ENCODE data around the gene NEDD8.

Gene NEDD8

DNA sequence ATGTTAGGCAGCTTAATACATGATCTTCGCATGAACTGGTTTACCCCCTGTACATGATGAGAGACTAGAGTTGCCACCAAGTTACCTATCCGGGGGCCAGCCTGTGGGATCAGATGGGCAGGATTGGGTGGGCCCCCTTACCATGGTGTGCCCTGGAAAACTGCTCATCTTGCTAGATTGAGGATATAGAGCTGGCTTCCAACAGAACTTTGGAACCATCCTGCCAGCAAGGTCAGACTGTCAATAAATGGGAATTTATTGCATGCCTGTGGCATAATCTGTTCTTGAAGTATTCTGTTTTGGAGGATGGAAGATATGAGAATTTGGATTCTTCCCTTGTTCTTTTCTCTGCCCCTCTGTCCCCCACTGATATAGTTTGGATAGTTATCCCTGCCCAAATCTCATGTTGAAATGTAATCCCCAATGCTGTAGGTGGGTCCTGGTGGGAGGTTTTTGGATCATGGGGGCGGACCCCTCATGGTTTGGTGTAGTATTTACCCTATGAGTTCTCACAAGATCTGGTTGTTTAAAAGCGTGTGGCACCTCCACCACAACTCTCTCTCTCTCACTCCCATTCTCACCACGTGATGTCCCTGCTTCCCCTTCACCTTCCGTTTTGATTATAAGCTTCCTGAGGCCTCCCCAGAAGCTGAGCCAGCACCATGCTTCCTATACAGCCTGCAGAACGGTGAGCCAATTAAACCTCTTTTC is 33.2 kb downstream of the NEDD8 start:
- Histone ChIP-seq H3K27ac (no peak overlapping the region), H3K27me3 (ENCODE audit: control insufficient read depth, insufficient read depth, low read length) (no peaks in the 10 kb centered on the region), H3K4me2 (ENCODE audit: low read length) (no peak overlapping the region), H3K79me2 (peaks cover 40% of the 10 kb centered on the region), H3K4me3 (ENCODE audit: low read depth, low read length) (no peak overlapping the region), H2AFZ (no peak overlapping the region), H3K9ac (no peak overlapping the region), H3K9me3 (ENCODE audit: control insufficient read depth, low read length) (no peaks in the 10 kb centered on the region), H3K4me1 (peaks cover 9% of the 10 kb centered on the region), H3K36me3 (ENCODE audit: control insufficient read depth, insufficient read depth, low read length) (no peaks in the 10 kb centered on the region)
- TF ChIP-seq, protein P1, sequence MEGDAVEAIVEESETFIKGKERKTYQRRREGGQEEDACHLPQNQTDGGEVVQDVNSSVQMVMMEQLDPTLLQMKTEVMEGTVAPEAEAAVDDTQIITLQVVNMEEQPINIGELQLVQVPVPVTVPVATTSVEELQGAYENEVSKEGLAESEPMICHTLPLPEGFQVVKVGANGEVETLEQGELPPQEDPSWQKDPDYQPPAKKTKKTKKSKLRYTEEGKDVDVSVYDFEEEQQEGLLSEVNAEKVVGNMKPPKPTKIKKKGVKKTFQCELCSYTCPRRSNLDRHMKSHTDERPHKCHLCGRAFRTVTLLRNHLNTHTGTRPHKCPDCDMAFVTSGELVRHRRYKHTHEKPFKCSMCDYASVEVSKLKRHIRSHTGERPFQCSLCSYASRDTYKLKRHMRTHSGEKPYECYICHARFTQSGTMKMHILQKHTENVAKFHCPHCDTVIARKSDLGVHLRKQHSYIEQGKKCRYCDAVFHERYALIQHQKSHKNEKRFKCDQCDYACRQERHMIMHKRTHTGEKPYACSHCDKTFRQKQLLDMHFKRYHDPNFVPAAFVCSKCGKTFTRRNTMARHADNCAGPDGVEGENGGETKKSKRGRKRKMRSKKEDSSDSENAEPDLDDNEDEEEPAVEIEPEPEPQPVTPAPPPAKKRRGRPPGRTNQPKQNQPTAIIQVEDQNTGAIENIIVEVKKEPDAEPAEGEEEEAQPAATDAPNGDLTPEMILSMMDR (IDR thresholded peaks at IDR 0.05), result no peak

DNA sequence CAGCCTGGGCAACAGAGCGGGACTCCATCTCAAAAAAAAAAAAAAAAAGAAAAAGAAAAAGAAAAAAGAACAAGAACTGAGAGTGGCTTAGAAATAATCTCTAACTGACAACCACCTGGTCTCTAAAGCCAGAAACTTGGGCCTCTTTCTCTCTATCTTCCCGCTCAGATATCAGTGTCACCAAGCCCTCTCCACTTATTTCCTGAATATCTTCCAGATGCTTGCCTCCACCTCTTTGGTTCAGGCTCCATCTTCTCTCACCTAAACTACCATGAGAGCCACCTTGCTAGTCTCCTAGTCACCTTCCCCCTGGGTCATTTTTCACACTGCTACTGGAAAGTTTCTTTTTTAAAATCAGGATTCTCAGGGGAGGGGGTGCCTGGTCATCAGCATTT is 35.1 kb downstream of the NEDD8 start:
- no peaks in the 10 kb centered on the region for H3K9me3 ChIP-seq (ENCODE audit: control insufficient read depth, low read length)
- TF ChIP-seq, protein P1 (IDR thresholded peaks at IDR 0.05), result no peak
- no peaks in the 10 kb centered on the region for H3K36me3 ChIP-seq (ENCODE audit: control insufficient read depth, insufficient read depth, low read length)
- H3K4me1 ChIP-seq, result peaks cover 9% of the 10 kb centered on the region
- H3K79me2 ChIP-seq, result peaks cover 27% of the 10 kb centered on the region
- no peak overlapping the region for H3K4me3 ChIP-seq (ENCODE audit: low read depth, low read length)
- H2AFZ ChIP-seq, result no peak overlapping the region
- no peak overlapping the region for H3K27ac ChIP-seq
- no peak overlapping the region for H3K9ac ChIP-seq
- H3K4me2 ChIP-seq (ENCODE audit: low read length), result peak overlapping the region; percentile 44
- no peaks in the 10 kb centered on the region for H3K27me3 ChIP-seq (ENCODE audit: control insufficient read depth, insufficient read depth, low read length)

DNA sequence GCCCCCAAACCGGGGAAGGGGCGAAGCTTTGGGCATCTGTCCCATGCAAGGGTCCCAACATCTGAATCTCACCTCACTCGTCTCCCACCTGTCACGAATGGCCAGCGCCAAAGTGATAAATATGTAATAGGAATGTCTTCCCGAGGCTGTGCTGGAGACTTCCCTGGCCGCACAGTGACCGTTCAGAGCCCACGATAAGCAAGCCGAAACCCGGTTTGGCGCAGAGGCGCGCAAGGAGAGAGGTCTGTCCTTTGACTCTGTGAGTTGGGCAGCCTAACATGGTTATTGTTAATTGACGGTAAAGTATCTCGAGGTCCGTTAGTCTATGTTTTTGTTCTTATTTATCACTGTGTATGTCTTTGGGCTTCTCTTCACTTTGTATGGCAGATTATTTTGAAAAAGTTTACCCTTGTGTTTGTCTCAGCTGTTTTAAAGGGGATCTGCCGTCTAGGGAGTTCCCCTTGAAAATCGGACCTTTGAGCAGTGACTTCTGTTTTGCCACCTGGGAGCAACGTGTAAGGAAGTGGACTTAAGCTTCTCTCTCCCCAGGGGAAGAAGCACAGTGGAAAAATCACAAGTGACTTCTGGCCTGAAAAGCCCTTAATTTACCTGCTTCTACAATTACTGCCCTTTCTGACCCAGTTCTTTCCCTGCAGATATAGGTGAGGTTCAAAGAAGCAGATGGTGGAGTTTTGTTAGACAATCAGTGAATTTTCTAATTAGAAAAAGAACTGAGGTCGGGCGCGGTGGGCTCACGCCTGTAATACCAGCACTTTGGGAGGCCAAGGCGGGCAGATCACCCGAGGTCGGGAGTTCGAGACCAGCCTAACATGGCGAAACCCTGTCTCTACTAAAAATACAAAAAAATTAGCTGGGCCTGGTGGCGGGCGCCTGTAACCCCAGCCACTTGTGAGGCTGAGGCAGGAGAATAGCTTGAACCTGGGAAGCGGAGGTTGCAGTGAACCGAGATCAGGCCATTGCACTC is 35.8 kb downstream of the NEDD8 start:
- H2AFZ ChIP-seq, result peak overlapping the region; percentile 97
- peak overlapping the region; percentile 100 for H3K4me3 ChIP-seq (ENCODE audit: low read depth, low read length)
- H3K9ac ChIP-seq, result peak overlapping the region; percentile 99
- H3K4me1 ChIP-seq, result peaks cover 9% of the 10 kb centered on the region
- H3K9me3 ChIP-seq (ENCODE audit: control insufficient read depth, low read length), result no peaks in the 10 kb centered on the region
- peak overlapping the region; percentile 99 for H3K27ac ChIP-seq
- TF ChIP-seq, protein P1 (IDR thresholded peaks at IDR 0.05), result no peak
- H3K36me3 ChIP-seq (ENCODE audit: control insufficient read depth, insufficient read depth, low read length), result no peaks in the 10 kb centered on the region
- H3K79me2 ChIP-seq, result peaks cover 26% of the 10 kb centered on the region
- no peaks in the 10 kb centered on the region for H3K27me3 ChIP-seq (ENCODE audit: control insufficient read depth, insufficient read depth, low read length)
- peak overlapping the region; percentile 95 for H3K4me2 ChIP-seq (ENCODE audit: low read length)

DNA sequence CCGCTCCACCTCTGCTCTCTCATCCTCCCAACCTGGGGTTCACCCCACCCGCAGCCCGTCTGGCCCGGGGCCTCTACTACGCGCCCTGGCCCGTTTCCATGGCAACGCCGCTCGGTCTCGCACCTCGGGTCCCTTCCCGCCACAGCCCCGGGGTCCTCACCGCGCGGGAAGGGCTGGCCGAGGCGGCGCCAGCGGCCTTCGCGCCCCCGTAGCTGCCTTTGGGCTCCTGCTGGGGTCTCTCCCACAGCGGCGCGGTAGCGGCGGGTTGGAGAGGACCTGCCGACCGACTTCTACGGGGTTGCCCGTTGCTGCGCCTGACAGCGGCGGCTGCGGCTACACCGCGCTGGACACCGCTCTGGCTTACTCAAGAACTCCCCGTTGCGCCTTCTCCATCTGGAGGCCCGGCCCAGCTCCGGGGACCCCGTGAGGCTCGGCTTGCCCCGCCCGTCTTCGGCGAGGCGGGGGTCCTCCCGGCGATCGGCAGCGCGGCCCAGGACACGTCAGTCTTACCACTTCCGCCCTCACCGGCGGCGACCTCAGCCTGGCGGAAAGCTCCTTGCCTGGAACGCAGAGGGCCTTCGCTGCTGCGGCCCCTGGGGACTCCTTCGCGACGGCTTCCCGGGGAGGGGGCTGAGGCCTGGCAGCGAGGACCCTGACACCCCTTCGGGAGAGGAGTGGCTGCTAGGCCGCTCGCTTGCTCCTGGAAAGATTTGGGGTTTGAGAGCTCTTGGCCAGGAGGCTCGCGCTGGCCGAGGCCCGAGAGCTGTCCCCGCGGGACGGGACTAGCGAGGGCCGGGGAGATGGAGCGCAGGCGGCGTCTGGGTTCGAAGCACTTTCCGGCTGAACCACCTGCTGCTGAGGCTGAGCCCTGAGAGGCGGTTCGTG is 36.7 kb downstream of the NEDD8 start, which contains the start of gene TM9SF1:
TM9SF1 (minus strand) TSS at position 256 of the 885 bp plus-strand sequence. CDS start 422 bp downstream, outside the sequence.
- Histone ChIP-seq H3K9me3 (ENCODE audit: control insufficient read depth, low read length) (no peaks in the 10 kb centered on the region), H3K4me3 (ENCODE audit: low read depth, low read length) (peak within 1 kb of the TSS; percentile 100), H3K27ac (peak within 1 kb of the TSS; percentile 99), H3K36me3 (ENCODE audit: control insufficient read depth, insufficient read depth, low read length) (no peaks in the 10 kb centered on the region), H2AFZ (peak within 1 kb of the TSS; percentile 97), H3K9ac (peak within 1 kb of the TSS; percentile 99), H3K27me3 (ENCODE audit: control insufficient read depth, insufficient read depth, low read length) (no peaks in the 10 kb centered on the region), H3K79me2 (peaks cover 26% of the 10 kb centered on the region), H3K4me2 (ENCODE audit: low read length) (peak within 1 kb of the TSS; percentile 95), H3K4me1 (peaks cover 9% of the 10 kb centered on the region)
- TF ChIP-seq, protein P1 (IDR thresholded peaks at IDR 0.05), result peak; percentile 2
